ENCODE data around the gene UBR2.
A peak's percentile ranks its signal among the peaks of the same experiment; 100 is the strongest.
"Not testable (repeated sequence)": the region's sequence is repeated elsewhere in the genome, so short reads cannot be mapped to it uniquely, and the experiment has no call there.

The UBR2 gene

GRCh38 chr6:42555477-42556457 lies 8.1 kb upstream of the UBR2 start:
- peak; percentile 11 for DNase-seq

DNA sequence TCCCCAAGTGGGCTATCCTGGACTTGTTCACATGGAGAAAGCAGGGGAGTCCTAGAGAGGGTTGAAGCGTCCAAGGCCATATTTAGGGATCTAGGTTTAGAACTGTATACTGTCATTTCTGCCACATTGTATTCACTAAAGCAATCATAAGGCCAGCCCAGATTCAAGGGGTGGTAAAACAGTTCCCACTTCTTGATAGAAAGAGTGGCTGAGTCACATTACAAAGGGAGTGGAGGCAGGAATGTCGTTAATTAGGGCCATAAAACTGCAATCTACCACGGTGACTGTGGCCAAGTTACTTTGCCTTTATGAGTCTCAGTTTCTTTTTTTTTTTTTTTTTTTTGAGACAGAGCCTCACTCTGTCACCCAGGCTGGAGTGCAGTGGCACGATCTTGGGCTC lies 7.4 kb upstream of the UBR2 start:
- no peak for DNase-seq

DNA sequence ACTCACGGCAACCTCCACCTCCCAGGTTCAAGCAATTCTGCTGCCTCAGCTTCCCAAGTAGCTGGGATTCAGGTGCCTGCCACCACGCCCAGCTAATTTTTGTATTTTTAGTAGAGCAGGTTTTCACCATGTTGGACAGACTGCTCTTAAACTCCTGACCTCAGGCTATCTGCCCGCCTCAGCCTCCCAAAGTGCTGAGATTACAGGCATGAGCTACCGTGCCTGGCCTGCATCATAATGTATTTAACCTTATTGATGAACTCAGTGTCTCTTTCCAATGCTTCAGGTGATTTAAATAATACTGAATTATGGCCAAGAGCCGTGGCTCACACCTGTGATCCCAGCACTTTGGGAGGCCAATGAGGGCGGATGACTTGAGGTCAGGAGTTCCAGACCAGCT lies 4.6 kb upstream of the UBR2 start:
- DNase-seq: not testable (repeated sequence)

DNA sequence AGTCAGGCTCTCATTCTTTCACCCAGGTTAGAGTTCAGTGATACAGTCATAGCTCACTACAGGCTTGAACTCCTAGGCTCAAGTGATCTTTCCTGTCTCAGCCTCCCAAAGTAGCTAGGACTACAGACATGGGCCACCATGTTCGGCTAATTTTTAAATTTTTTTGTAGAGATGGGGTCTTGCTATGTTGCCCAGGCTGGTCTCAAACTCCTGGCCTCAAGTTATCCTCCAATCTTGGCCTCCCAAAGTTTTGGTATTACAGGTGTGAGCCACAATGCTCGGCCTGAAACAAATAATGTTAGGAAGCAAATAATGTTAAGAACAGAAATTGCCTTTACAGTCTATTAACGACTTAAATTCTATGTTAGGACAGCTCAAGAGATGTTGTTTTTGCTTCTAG lies 1.8 kb upstream of the UBR2 start:
- no peak for DNase-seq

GRCh38 chr6:42562788-42563405 lies 932 bp upstream of the UBR2 start:
- DNase-seq: no peak

- no peak for DNase-seq
Measured at GRCh38 chr6:42564506-42564825, 637 bp downstream of the UBR2 start.

GRCh38 chr6:42565823-42566613 lies 2.2 kb downstream of the UBR2 start:
- DNase-seq: no peak

DNA sequence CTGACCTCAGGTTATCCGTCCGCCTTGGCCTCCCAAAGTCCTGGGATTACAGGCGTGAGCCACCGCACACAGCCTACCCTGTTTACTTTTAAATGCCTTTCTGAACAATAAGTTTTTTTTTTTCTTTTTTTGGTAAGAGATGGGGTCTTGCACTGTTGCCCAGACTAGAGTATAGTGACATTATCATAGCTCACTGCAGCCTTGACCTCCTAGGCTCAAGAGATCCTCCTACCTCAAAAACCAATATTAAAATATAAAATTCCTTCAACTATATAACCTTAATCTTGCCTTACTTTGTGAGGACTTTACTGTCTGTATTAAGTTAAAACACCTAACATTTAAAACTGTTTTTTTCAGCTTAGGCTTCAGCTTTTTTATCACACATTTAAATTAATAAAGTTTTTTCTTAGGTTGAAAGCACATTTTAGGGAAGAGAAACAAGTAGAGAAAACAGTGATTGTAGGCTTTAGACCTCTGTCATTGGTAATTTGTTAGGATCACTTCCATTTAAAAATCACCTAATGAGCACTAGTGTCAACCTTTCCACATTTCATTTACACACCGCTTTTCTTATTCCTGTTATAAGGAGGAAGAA lies 2.9 kb downstream of the UBR2 start:
- no peak for DNase-seq

DNA sequence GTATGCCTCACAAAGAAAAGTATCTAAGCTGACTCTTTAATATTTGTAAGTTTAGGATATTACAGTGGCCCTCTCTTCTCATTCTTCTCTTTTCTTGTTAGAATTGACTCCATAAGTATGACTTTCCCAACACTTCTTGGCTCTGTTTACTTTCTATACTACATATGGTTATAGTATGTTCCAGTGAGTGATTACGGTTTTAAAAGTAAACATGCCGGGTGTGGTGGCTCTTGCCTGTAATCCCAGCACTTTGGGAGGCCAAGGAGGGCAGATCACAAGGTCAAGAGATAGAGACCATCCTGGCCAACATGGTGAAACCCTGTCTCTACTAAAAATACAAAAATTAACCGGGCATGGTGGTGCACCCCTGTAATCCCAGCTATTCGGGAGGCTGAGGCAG lies 3.4 kb downstream of the UBR2 start:
- DNase-seq: not testable (repeated sequence)

DNA sequence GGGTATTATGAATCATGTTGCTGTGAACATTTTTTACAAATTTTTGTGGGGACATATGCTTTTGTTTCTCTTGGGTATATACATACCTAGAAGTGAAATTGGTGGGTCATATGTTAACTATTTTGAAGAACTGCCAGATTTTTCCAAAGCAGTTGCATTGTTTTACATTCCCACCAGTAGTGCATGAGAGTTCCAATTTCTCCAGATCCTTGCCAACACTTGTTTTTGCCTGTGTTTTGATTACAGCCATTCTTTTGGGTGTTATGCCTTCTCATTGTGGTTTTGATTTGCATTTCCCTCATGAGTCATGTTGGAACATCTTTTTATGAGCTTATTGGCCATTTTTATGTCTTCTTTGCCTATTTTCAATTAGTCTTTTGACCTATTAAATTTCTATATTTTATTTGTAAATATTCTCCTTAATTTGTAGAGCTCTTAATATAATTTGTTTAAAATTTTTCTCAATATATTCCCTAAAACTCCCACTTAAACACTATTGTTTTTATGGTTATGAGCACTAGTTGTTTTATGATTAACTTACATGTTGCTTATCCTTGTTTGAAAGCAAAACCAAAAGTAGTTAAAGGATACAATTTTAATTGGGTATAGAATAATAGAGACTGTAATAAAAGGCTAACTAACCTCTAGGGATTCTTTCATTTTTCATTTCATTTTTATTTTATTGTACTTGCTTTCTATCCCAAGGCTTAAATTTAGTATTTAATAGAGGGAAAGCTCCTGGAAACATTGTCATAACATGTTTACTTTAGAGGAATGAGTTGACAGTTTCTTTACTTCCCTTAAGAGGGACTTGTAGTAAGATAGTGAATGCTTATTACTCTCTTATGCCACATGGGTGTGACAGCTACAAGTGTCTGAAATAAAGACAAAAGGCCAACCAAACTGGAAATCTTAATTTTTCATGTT lies 5.5 kb downstream of the UBR2 start:
- no peak for DNase-seq

DNA sequence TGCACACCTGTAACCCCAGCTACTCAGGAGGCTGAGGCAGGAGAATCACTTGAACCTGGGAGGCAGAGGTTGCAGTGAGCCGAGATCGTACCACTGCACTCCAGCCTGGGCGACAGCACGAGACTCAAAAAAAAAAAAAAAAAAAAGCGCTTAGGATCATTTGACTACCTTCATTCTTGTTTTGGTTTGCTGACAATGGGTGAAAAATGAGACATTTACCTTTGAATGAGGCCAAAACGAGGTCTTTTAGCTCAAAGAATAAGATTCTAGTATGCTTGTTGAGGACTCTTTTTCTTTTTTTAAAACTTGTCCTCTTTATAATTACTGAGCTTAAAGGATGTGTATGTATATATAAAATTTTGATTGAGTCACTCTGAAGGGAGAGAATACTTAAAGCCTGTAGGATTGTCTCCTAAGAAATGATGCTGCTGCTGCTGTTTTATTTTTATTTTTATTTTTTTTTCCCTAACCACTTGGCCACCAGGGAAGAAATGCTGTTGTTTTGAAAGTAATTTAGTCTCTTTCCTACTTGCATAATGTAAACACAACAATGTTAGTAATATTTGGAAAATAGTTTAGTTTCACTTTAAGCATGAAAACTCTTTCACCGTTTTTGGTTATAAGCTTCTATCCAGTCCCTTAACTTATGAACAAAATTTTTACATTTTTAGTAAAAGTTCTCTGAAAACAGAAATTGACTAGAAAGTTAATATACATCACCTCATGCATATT lies 7.9 kb downstream of the UBR2 start:
- no peak for DNase-seq

GRCh38 chr6:42572523-42572922 lies 8.7 kb downstream of the UBR2 start:
- DNase-seq: no peak

DNA sequence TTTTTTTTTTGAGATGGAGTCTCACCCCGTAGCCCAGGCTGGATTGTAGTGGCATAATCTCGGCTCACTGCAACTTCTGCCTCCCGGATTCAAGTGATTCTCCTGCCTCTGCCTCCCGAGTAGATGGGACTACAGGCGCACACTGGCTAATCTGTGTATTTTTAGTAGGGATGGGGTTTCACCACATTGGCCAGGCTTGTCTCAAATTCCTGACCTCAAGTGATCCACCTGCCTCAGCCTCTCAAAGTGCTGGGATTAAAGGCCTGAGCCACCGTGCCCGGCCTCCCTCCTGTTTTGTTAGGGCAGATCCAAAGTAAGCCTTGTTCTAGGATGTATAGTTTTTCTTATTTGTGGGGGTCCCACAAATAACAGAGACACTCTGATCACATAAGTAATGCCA lies 12.7 kb downstream of the UBR2 start:
- not testable (repeated sequence) for DNase-seq

DNA sequence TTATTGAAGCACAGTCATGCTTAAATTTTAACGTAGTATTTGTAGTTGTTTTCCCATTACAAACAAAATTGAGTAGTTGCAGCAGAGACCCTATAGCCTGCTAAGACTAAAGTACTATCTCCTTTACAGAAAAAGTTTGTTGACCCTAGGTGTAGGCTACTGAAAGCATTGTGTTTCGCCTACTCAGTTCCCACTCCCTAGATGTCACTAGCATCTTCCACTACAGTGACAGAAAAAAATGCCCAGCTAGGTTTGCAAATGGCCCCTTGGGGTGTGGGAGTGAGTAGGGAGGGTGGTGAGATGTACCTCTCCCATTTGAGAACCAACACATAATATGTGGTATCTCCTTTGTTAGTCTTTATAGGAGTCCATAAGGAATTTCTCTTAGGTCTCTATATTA lies 34.5 kb downstream of the UBR2 start:
- DNase-seq: no peak

GRCh38 chr6:42599558-42599957 lies 35.7 kb downstream of the UBR2 start:
- no peak for DNase-seq

GRCh38 chr6:42604150-42604549 lies 40.3 kb downstream of the UBR2 start:
- DNase-seq: no peak

- not testable (repeated sequence) for DNase-seq
Measured at GRCh38 chr6:42604699-42605098, 40.9 kb downstream of the UBR2 start.

DNA sequence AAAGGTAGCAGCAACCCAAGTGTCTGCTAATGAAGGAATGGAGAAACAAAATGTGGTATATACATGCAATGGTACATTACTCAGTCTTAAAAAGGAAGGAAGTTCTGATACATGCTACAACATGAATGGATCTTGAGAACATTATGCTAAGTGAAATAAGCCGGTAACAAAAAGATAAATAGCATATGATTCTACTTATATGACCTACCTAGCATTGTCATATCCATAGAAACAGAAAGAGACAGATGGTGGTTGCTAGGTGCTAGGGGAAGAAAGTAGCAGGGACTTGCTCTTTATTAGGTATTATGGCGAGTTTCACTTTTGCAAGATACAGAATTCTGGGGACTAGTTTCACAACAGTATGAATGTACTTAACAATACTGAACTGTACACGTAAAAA lies 46.6 kb downstream of the UBR2 start:
- no peak for DNase-seq

- DNase-seq: no peak
Measured at GRCh38 chr6:42615518-42615917, 51.7 kb downstream of the UBR2 start.

DNA sequence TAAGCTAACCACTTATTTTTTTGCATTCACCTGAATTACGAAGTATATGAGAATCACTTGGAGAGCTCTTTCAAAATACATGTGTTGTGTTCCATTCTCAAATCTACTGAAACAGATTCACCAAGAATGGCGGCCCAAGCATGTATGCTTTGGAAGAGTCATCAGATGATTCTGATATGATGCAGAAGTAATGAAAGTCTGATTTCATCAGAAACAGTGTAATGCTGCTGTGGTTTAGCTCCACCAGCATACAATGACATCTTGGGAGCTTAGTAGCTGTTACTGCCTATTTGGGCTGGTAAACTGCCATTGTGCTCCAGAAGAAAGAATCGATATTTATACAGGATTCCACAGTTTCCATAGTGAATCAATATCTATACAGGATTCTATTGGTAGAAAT lies 52.9 kb downstream of the UBR2 start:
- DNase-seq: no peak

- no peak for DNase-seq
Measured at GRCh38 chr6:42618105-42618504, 54.3 kb downstream of the UBR2 start.

Data from DMS 273 treated with DMSO at 0.1 percent for 48 hours (cell line).